ENCODE data around the gene GAMT. TPM values are rescaled to one million over a fixed set of nuclear protein-coding genes. Genes with fewer than 3 reads are reported as not detected.

Gene GAMT
- polyA plus RNA-seq, 3 donors: 15.4 to 52.7 (median 17.7) TPM

GRCh38 chr19:1379126-1379905 lies 22.0 kb downstream of the GAMT start:
- WGBS, 3 donors: 80 to 85% (median 80%) methylated on average over 26 to 27 of the region's 27 CpGs
- no peak overlapping the region for H3K27ac ChIP-seq (ENCODE audit: low read depth, low read length)

DNA sequence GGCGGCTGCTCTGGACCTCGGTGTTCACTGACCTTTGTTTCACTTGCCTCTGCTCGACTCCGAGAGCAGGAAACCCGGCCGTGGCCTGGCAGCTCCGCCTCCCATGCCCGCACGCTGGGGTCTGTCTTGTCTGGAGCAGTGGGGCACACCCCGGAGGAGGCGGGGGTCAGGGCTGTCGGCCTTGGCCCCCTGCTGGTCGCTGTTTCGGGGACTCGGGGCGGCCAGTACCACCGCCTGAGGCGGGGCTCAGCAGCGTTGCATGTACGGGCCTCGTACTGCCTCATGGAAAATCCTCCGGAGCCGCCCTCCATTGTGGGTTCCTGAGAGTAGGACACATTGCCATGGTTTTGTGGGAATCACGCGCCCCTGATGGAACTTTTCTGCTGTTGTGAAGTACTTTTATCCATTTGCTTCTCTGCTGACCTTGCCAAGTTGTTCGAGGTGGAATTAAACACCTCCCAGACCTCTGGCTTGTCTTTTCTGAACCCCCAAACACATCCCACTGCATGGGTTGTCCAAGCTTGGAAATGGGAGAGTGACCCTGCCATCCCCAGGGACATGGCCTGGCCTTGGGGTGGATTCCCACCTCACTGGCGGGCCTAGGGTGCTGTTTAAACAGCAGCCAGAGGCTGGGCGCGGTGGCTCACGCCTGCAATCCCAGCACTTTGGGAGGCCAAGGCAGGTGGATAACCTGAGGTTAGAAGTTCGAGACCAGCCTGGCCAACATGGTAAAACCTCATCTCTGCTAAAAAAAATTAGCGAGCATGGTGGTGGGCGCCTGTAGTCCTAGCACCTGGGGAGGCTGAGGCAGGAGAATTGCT lies 23.2 kb downstream of the GAMT start:
- WGBS, 3 donors: 78 to 88% (median 80%) methylated on average over 29 to 33 of the region's 33 CpGs
- H3K27ac ChIP-seq (ENCODE audit: low read depth, low read length): no peak overlapping the region

DNA sequence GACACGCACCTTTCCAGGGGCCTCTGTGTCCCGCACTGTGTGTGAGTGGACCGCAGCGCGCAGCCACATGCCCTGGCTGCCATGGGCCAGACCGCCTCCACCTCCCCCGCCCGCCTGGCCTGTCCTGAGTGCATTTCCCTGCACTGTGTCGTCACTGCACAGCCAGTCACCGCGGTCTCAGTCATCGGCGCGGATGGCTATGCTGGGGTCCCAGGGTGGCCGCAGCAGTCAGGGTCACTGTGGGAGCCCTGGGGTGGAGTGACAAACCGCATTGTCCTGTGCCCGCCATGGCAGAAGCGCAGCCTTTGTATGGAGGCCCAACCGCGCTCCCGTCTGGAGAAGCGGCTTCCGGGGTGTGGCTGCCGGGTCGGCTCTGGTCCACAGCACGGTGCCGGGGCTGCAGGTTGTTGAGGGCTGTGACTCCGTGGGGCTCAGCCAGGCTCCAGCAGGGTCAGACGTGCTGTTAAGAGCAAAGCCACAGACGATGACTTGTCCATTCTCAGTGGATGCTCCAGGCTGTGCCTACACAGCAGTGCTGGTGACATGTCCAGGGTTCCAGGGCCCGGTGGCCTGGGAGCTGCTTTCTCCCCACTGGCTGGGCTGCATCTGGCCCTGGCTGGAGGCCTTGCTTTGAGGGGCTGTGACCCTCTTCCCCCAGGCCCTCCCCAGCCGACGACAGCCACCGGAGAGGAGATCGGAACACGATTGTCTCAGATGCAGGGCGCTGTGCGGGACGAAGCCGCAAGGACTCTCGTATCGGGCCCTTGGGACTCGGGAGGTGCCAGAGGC lies 24.0 kb downstream of the GAMT start:
- WGBS, 3 donors: 86 to 97% (median 93%) methylated on average over 42 to 43 of the region's 43 CpGs

DNA sequence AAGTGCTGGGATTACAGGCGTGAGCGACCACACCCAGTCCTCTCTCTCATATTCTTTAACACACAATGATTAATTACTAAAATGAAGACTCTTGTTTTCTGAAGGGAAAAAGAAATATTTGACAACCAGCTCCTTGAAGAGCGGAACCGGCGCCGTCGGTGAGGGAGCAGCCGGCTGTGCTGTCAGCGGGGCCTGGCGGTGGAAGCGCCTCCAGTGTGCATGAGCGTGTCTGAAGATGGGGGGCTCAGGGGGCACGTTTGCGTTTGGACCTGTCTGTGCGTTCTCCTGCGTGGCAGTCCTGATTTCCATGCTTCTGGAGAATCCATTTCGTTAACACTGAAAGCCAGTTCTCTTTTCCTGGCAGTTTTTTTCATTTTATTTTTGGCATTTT lies 24.9 kb downstream of the GAMT start:
- no peak overlapping the region for H3K27ac ChIP-seq (ENCODE audit: low read depth, low read length)
- 93 to 96% (median 94%) methylated on average over 17 of the region's 17 CpGs for WGBS, 3 donors

More for the DNA sequence above, 24.0 kb downstream of the GAMT start:
- H3K27ac ChIP-seq (ENCODE audit: low read depth, low read length): no peak overlapping the region

GRCh38 chr19:1374250-1374577 lies 27.1 kb downstream of the GAMT start:
- no peak overlapping the region for H3K27ac ChIP-seq (ENCODE audit: low read depth, low read length)
- 72 to 93% (median 73%) methylated on average over 11 to 12 of the region's 12 CpGs for WGBS, 3 donors

DNA sequence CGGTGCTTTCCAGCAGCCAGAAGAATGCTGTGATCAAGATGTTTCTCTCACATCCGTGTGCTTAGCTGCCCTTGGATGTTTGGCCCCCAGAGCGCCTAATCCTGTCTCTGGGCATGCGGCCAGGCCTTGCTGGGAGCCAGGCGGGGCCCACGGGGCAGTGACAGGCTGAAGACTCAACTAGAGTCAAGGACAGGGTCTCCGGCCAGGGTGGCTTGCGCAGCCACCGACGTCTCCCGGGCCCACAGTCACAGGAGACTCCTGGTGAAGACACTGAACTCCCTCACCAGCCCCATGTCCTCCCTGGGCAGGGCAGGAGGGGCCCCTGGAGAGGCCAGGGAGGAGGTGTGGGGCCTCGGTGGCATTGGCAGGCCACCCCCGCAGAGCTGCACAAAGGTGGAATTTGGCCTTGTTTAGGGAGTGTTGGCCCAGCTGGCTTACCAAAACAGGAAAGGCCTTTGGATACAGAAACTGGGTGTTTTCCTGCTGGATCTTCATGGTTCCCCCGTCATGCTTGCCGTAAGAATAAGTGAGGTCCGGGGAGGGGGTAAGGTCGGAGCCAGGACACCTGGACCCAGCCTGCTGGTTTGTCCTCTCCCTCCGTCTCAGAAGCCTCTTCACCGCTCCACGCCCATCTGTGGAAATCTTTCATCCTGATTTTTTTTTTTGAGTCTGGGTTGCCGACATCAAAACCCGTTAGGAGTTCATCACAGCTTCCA lies 27.6 kb downstream of the GAMT start:
- 43 to 72% (median 64%) methylated on average over 22 of the region's 22 CpGs for WGBS, 3 donors

DNA sequence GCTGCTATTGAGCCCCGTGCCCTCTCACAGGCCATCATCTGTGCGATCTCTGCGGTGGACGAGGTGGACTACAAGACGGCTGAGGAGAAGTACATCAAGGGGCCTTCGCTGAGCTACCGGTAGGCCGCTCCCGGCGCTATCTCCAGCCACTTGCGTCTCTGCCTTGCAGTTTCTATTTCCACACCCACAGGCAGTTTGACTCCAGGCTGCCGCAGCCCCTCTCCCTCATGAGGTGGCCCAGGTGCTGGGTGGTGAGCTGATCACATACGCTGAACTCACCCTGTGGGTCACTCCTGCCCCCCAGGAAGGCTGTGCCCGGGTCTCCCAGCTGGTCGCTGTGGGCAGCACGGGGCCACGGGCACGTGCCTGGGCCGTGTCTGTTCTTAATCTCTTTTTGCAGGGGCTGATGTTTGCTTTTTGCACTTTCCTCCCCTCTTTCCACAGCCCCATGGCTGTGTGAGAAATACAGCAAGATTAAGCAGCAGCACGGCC lies 28.3 kb downstream of the GAMT start:
- H3K27ac ChIP-seq (ENCODE audit: low read depth, low read length): no peak overlapping the region

More for the DNA sequence above, 27.6 kb downstream of the GAMT start:
- no peak overlapping the region for H3K27ac ChIP-seq (ENCODE audit: low read depth, low read length)

DNA sequence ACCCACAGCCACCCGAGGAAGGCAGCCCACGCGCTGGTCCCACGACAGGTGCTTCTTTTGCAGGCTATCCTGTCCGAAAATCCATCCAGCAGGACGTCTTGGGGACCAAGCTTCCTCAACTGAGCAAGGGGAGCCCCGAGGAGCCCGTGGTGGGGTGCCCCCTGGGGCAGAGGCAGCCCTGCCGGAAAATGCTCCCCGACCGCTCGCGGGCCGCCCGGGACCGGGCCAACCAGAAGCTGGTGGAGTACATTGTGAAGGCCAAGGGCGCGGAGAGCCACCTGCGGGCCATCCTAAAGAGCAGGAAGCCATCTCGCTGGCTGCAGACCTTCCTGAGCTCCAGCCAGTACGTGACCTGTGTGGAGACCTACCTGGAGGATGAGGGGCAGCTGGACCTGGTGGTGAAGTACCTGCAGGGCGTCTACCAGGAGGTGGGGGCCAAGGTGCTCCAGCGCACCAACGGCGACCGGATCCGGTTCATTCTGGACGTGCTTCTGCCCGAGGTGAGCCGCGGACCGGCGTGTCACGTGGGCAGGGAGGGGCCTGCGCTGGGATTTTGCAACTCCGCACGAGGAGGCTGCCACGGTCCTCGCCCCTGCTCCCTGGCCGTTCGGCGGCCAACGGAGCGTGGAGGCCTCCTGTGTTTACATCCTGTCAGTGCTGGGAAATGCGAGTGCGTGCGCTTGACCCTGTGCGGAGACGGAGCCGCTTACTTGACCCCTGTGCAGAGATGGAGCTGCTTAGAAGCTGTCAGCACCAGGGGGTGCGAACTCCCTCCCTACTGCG lies 30.6 kb downstream of the GAMT start:
- WGBS, 3 donors: 92 to 95% (median 93%) methylated on average over 52 of the region's 52 CpGs
- no peak overlapping the region for H3K27ac ChIP-seq (ENCODE audit: low read depth, low read length)

More for the DNA sequence above, 28.3 kb downstream of the GAMT start:
- WGBS, 3 donors: 50 to 87% (median 83%) methylated on average over 20 of the region's 20 CpGs

DNA sequence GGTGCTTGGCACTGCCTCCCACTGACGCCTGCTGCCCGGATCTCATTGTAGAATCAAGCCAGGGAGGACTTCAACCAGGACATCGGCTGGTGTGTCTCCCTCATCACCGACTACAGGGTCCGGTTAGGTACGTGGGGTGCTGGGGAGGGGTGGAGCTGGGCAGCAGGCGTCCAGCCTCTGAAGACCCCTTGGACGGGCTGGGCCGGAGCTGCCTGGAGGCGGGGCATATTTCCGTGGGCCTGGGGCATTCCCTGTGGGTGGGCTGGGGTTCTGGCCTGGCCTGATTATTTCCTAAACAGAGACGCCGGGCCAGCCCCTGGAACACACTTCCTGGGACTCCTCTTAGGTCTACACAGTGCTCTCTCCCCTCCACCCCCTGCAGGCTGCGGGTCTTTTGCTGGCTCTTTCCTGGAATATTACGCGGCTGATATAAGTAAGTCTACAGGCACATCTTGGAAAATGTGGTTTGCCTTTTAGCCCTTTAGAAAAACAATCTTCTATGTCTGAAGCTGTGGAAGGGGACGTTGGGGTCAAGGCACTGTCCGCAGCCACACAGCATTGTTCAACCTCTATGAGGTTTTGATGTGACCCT lies 32.0 kb downstream of the GAMT start:
- no peak overlapping the region for H3K27ac ChIP-seq (ENCODE audit: low read depth, low read length)
- WGBS, 3 donors: 93 to 95% (median 95%) methylated on average over 18 of the region's 18 CpGs

DNA sequence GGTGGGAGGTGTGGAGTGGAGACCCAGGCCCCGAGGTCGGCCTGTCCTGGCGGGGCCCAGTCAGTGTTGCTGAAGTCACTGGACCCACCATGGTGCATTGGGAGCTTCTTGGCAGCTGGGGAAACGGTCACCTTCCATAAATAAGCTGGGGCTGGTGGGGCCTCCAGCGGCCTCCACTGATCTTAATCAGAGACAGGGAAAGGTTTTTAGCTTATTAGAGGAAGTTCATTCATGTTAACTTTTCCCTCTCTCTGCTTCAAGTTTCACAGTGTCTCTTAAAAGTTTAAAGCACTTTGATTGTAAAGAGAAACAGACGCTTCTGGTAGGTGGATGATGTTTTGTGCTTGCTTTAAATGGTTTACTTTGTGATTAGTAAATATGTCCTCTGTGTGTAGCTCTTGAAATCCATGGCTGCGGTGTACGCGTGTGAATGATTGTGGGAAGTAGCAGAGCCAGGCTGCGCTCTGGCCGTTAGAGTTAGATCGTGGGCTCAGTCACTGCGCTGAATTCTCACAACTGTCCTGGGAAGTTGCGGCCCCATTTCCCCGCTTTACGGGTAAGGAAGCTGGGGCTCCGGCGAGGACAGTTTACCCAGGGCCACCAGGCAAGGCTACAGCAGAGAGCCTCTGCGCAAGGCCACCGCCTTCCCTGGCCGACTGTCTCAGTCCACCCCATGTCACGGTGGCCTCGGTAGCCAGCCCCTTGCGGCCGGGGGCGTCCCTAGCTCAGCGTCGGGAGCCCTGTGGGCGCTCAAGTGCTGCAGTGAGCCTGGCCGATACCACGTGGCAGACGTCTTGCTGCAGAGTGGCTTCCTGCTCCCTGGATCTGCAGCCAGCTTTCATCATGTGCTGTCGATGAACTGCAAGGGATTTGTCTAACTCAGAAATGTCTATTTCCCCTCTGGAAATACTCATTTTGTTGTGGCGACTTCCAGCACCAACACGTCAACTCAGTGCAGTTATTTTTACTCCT lies 34.2 kb downstream of the GAMT start:
- H3K27ac ChIP-seq (ENCODE audit: low read depth, low read length): no peak overlapping the region
- WGBS, 3 donors: 61 to 88% (median 72%) methylated on average over 35 of the region's 35 CpGs

DNA sequence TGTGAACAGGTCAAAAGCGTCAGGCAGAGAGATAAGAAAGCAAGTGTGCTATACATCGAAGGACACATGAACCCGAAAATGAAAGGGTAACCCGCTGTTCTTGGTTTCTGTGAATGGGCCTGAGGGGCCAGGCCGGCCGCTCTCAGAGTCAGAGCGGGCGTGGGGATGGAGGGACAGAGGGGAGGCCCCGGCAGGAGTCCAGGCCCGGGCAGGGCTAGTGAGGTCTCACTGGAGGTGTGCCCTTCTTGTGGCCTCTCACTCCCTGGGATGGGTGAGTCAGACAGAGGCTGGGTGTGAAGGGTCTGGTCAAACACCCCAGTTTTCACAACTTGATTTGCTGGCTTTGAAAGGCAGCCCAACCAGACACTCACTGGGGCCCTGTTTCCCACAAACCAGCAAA lies 35.0 kb downstream of the GAMT start:
- no peak overlapping the region for H3K27ac ChIP-seq (ENCODE audit: low read depth, low read length)
- 88 to 96% (median 93%) methylated on average over 10 of the region's 10 CpGs for WGBS, 3 donors

- H3K27ac ChIP-seq (ENCODE audit: low read depth, low read length): no peak overlapping the region
- WGBS, 3 donors: 84 to 89% (median 86%) methylated on average over 37 of the region's 37 CpGs
Measured at GRCh38 chr19:1365319-1366269, 35.7 kb downstream of the GAMT start.

- H3K27ac ChIP-seq (ENCODE audit: low read depth, low read length): no peak overlapping the region
- WGBS, 3 donors: 66 to 81% (median 67%) methylated on average over 15 of the region's 15 CpGs
Measured at GRCh38 chr19:1364070-1364704, 37.2 kb downstream of the GAMT start.

DNA sequence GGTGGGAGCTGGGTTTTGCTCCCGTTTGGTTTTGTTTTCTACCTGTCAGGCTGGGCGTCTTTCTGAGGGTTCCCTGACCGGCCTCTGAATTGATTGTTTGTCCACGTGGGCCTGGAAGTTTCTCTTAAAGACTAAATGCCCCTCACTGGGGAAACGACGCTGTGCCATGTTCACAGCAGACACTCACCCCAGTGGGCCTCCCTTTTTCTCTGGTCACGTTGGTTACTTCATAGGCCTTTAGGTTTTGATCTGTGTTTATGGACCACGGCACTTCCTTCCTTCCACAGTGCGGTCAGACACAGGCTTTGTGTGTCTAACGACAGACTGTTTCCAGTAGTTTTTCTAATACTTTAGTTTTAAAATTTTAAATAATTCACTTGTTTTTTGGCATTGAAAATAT lies 37.7 kb downstream of the GAMT start:
- WGBS, 3 donors: 52 to 78% (median 52%) methylated on average over 10 of the region's 10 CpGs

More for the DNA sequence above, 37.7 kb downstream of the GAMT start:
- H3K27ac ChIP-seq (ENCODE audit: low read depth, low read length): no peak overlapping the region
